A673 (cell line): ENCODE data around the gene PRAMEF11. TPM values are rescaled to one million over a fixed set of nuclear protein-coding genes. Genes with fewer than 3 reads are reported as not detected.
"Not testable (repeated sequence)": the region's sequence is repeated elsewhere in the genome, so short reads cannot be mapped to it uniquely, and the experiment has no call there.

Experiments used
- BruUV-seq: library from RNA; stranded (reverse); fragments of 400-500 nt; replicated peaks from 2 replicates; lab custom pipeline; 2021; lab: Mats Ljungman, UMichigan
- CTCF ChIA-PET: fragments of 300-600 bp; sonication (Branson Sonifier 250); formaldehyde crosslinking; loops from one replicate; lab custom pipeline; 2022; ENCODE audit warnings: antibody characterized with exemption; lab: Charles Lee
- POLR2A ChIA-PET: fragments of 300-600 bp; sonication (Branson Sonifier 250); formaldehyde crosslinking; loops from one replicate; lab custom pipeline; 2022; ENCODE audit warnings: antibody characterized with exemption; ENCODE audit not compliant: low non-redundant PET; lab: Charles Lee
- DNase-seq: peaks from one replicate; pipeline ENCODE4 v3.0.0-alpha.2; 2015; ENCODE audit warnings: low spot score
- H3K27ac ChIP-seq: fragments of 200-600 bp; sonication (generic); 2 replicates; pipeline ENCODE4 v1.5.1; 2016; ENCODE audit warnings: mixed run types, low read depth, mild to moderate bottlenecking, mixed read lengths, antibody characterized with exemption, low read length; ENCODE audit not compliant: poor library complexity, severe bottlenecking
- H3K27me3 ChIP-seq: fragments of 200-600 bp; sonication (generic); replicated peaks from 2 replicates; pipeline ENCODE4 v1.6.1; 2017; ENCODE audit warnings: mixed run types, low read depth, mild to moderate bottlenecking, mixed read lengths, antibody characterized with exemption, low read length; ENCODE audit not compliant: insufficient read depth, poor library complexity
- H3K36me3 ChIP-seq: fragments of 200-600 bp; sonication (generic); 2 replicates; pipeline ENCODE4 v1.6.1; 2016; ENCODE audit warnings: mixed run types, mild to moderate bottlenecking, mixed read lengths, antibody characterized with exemption, low read length; ENCODE audit not compliant: insufficient read depth, poor library complexity, severe bottlenecking
- H3K4me1 ChIP-seq: fragments of 200-600 bp; sonication (generic); 2 replicates; pipeline ENCODE4 v1.6.1; 2017; ENCODE audit warnings: mixed run types, mild to moderate bottlenecking, mixed read lengths, antibody characterized with exemption, low read length; ENCODE audit not compliant: insufficient read depth, poor library complexity, severe bottlenecking
- H3K4me3 ChIP-seq: fragments of 200-600 bp; sonication (generic); 2 replicates; pipeline ENCODE4 v1.5.1; 2016; ENCODE audit warnings: low read depth, mixed run types, mild to moderate bottlenecking, mixed read lengths, low read length; ENCODE audit not compliant: poor library complexity, severe bottlenecking
- H3K9me3 ChIP-seq: fragments of 200-600 bp; sonication (generic); 2 replicates; pipeline ENCODE4 v1.6.1; 2016; ENCODE audit warnings: mixed run types, low read depth, mild to moderate bottlenecking, mixed read lengths, antibody characterized with exemption, low read length; ENCODE audit not compliant: poor library complexity, severe bottlenecking
- CTCF ChIP-seq: fragments of 300-800, 200-600 bp; sonication (generic); conservative IDR thresholded peaks from 2 replicates; pipeline ENCODE4 v1.5.1; 2017; ENCODE audit warnings: low read depth, mild to moderate bottlenecking, antibody characterized with exemption, low read length, moderate library complexity, mixed read lengths
- EZH2 ChIP-seq: fragments of 200-600 bp; sonication (generic); IDR thresholded peaks from 2 replicates; pipeline ENCODE4 v1.6.1; 2017; ENCODE audit warnings: borderline replicate concordance, low read depth, mild to moderate bottlenecking, mixed read lengths, antibody characterized with exemption, low read length; ENCODE audit not compliant: poor library complexity, severe bottlenecking
- intact Hi-C: fragments of 100-400 bp; cut with micrococcal nuclease; formaldehyde crosslinking; loops from one replicate; pipeline ENCODE4 v1.10.0; 2022; ENCODE audit not compliant: unreplicated experiment
- total RNA-seq: library from RNA; stranded (reverse); gene quantifications from 2 replicates; pipeline ENCODE4 v1.2.3, GENCODE V29; 2021

The PRAMEF11 gene
- total RNA-seq, 1 experiment from 2014 or later = not detected

GRCh38 chr1:12781488-12781887 lies 49.7 kb downstream of the PRAMEF11 start:
- not testable (repeated sequence) for DNase-seq, H3K27ac ChIP-seq, BruUV-seq

GRCh38 chr1:12778907-12779306 lies 52.3 kb downstream of the PRAMEF11 start:
- POLR2A ChIA-PET = no interaction called here
- intact Hi-C loops = no loop called here
- no peak for TF ChIP-seq EZH2
- no peak for TF ChIP-seq CTCF

More at GRCh38 chr1:12781488-12781887, 49.7 kb downstream of the PRAMEF11 start:
- CTCF ChIA-PET, H3K4me3 ChIP-seq, H3K9me3 ChIP-seq, H3K4me1 ChIP-seq, H3K27me3 ChIP-seq, POLR2A ChIA-PET, intact Hi-C loops, H3K36me3 ChIP-seq: not testable (repeated sequence)

GRCh38 chr1:12778061-12778460 lies 53.1 kb downstream of the PRAMEF11 start:
- H3K9me3 ChIP-seq = no peaks in the 10 kb centered on the region
- H3K27ac ChIP-seq = no peak overlapping the region
- H3K27me3 ChIP-seq = no peaks in the 10 kb centered on the region
- no TSS peak for BruUV-seq
- DNase-seq = no peak
- H3K36me3 ChIP-seq = no peaks in the 10 kb centered on the region
- CTCF ChIA-PET = no interaction called here
- intact Hi-C loops = no loop called here
- POLR2A ChIA-PET = no interaction called here
- no peaks in the 10 kb centered on the region for H3K4me1 ChIP-seq
- H3K4me3 ChIP-seq = no peak overlapping the region
- TF ChIP-seq CTCF (no peak), EZH2 (no peak)

More at GRCh38 chr1:12778907-12779306, 52.3 kb downstream of the PRAMEF11 start:
- Histone ChIP-seq H3K27me3 (no peaks in the 10 kb centered on the region), H3K27ac (no peak overlapping the region), H3K9me3 (no peaks in the 10 kb centered on the region), H3K4me1 (no peaks in the 10 kb centered on the region), H3K36me3 (no peaks in the 10 kb centered on the region), H3K4me3 (no peak overlapping the region)
- no peak for DNase-seq
- CTCF ChIA-PET = no interaction called here
- no TSS peak for BruUV-seq
